Measurements from ENCODE around the gene MAP10.

- TF ChIP-seq POLR2A (IDR thresholded peaks at IDR 0.05) (no peak), CTCF (IDR thresholded peaks at IDR 0.05) (no peak)
Observed at GRCh38 chr1:232766241-232766890, 38.9 kb upstream of the MAP10 start.

Data from esophagus squamous epithelium (tissue), 4 donors.